ENCODE data around the gene ENTHD1.

ENTHD1 gene

GRCh38 chr22:39718206-39718605, 175.4 kb downstream of the ENTHD1 start:
- Histone ChIP-seq H3K36me3 (ENCODE audit: control insufficient read depth in 1 of 2, insufficient read depth in 2 of 2, low read length in 2 of 2) (no peaks in the 10 kb centered on the region), H3K4me3 (ENCODE audit: low read depth in 1 of 2, low read length in 2 of 2) (no peak overlapping the region), H3K4me1 (ENCODE audit: control insufficient read depth in 1 of 2, insufficient read depth in 2 of 2, low read length in 2 of 2) (no peaks in the 10 kb centered on the region), H3K9me3 (ENCODE audit: control insufficient read depth in 1 of 2, low read length in 2 of 2) (no peaks in the 10 kb centered on the region), H3K27ac (ENCODE audit: low read length) (no peak overlapping the region), H3K27me3 (ENCODE audit: low read depth, low read length) (no peaks in the 10 kb centered on the region)

- Histone ChIP-seq H3K4me3 (ENCODE audit: low read depth in 1 of 2, low read length in 2 of 2) (no peak overlapping the region), H3K27ac (ENCODE audit: low read length) (no peak overlapping the region), H3K4me1 (ENCODE audit: control insufficient read depth in 1 of 2, insufficient read depth in 2 of 2, low read length in 2 of 2) (no peaks in the 10 kb centered on the region)
These were observed 176.5 kb downstream of the ENTHD1 start for GRCh38 chr22:39717099-39717498.

GRCh38 chr22:39716534-39716933, 177.0 kb downstream of the ENTHD1 start:
- Histone ChIP-seq H3K27ac (ENCODE audit: low read length) (no peak overlapping the region), H3K9me3 (ENCODE audit: control insufficient read depth in 1 of 2, low read length in 2 of 2) (no peaks in the 10 kb centered on the region), H3K4me3 (ENCODE audit: low read depth in 1 of 2, low read length in 2 of 2) (no peak overlapping the region), H3K4me1 (ENCODE audit: control insufficient read depth in 1 of 2, insufficient read depth in 2 of 2, low read length in 2 of 2) (no peaks in the 10 kb centered on the region), H3K36me3 (ENCODE audit: control insufficient read depth in 1 of 2, insufficient read depth in 2 of 2, low read length in 2 of 2) (no peaks in the 10 kb centered on the region), H3K27me3 (ENCODE audit: low read depth, low read length) (peaks cover 6% of the 10 kb centered on the region)

More at GRCh38 chr22:39717099-39717498, 176.5 kb downstream of the ENTHD1 start:
- no peaks in the 10 kb centered on the region for H3K36me3 ChIP-seq (ENCODE audit: control insufficient read depth in 1 of 2, insufficient read depth in 2 of 2, low read length in 2 of 2)
- H3K9me3 ChIP-seq (ENCODE audit: control insufficient read depth in 1 of 2, low read length in 2 of 2): no peaks in the 10 kb centered on the region
- peaks cover under 1% of the 10 kb centered on the region for H3K27me3 ChIP-seq (ENCODE audit: low read depth, low read length)

GRCh38 chr22:39715778-39716495, 177.6 kb downstream of the ENTHD1 start:
- H3K4me3 ChIP-seq (ENCODE audit: low read depth in 1 of 2, low read length in 2 of 2): no peak overlapping the region
- peaks cover 7% of the 10 kb centered on the region for H3K27me3 ChIP-seq (ENCODE audit: low read depth, low read length)
- no peaks in the 10 kb centered on the region for H3K9me3 ChIP-seq (ENCODE audit: control insufficient read depth in 1 of 2, low read length in 2 of 2)
- H3K36me3 ChIP-seq (ENCODE audit: control insufficient read depth in 1 of 2, insufficient read depth in 2 of 2, low read length in 2 of 2): no peaks in the 10 kb centered on the region
- no peak overlapping the region for H3K27ac ChIP-seq (ENCODE audit: low read length)
- no peaks in the 10 kb centered on the region for H3K4me1 ChIP-seq (ENCODE audit: control insufficient read depth in 1 of 2, insufficient read depth in 2 of 2, low read length in 2 of 2)

GRCh38 chr22:39714321-39714720, 179.2 kb downstream of the ENTHD1 start:
- H3K27ac ChIP-seq (ENCODE audit: low read length): no peak overlapping the region
- H3K4me3 ChIP-seq (ENCODE audit: low read depth in 1 of 2, low read length in 2 of 2): no peak overlapping the region
- peaks cover 7% of the 10 kb centered on the region for H3K27me3 ChIP-seq (ENCODE audit: low read depth, low read length)
- no peaks in the 10 kb centered on the region for H3K36me3 ChIP-seq (ENCODE audit: control insufficient read depth in 1 of 2, insufficient read depth in 2 of 2, low read length in 2 of 2)
- no peaks in the 10 kb centered on the region for H3K4me1 ChIP-seq (ENCODE audit: control insufficient read depth in 1 of 2, insufficient read depth in 2 of 2, low read length in 2 of 2)
- H3K9me3 ChIP-seq (ENCODE audit: control insufficient read depth in 1 of 2, low read length in 2 of 2): no peaks in the 10 kb centered on the region

GRCh38 chr22:39713799-39714290, 179.7 kb downstream of the ENTHD1 start:
- Histone ChIP-seq H3K27me3 (ENCODE audit: low read depth, low read length) (peaks cover 7% of the 10 kb centered on the region), H3K36me3 (ENCODE audit: control insufficient read depth in 1 of 2, insufficient read depth in 2 of 2, low read length in 2 of 2) (no peaks in the 10 kb centered on the region), H3K9me3 (ENCODE audit: control insufficient read depth in 1 of 2, low read length in 2 of 2) (no peaks in the 10 kb centered on the region), H3K4me3 (ENCODE audit: low read depth in 1 of 2, low read length in 2 of 2) (no peak overlapping the region), H3K4me1 (ENCODE audit: control insufficient read depth in 1 of 2, insufficient read depth in 2 of 2, low read length in 2 of 2) (no peaks in the 10 kb centered on the region), H3K27ac (ENCODE audit: low read length) (no peak overlapping the region)

- H3K4me3 ChIP-seq (ENCODE audit: low read depth in 1 of 2, low read length in 2 of 2): no peak overlapping the region
- H3K27ac ChIP-seq (ENCODE audit: low read length): no peak overlapping the region
- H3K36me3 ChIP-seq (ENCODE audit: control insufficient read depth in 1 of 2, insufficient read depth in 2 of 2, low read length in 2 of 2): no peaks in the 10 kb centered on the region
- no peaks in the 10 kb centered on the region for H3K4me1 ChIP-seq (ENCODE audit: control insufficient read depth in 1 of 2, insufficient read depth in 2 of 2, low read length in 2 of 2)
- peaks cover 7% of the 10 kb centered on the region for H3K27me3 ChIP-seq (ENCODE audit: low read depth, low read length)
- no peaks in the 10 kb centered on the region for H3K9me3 ChIP-seq (ENCODE audit: control insufficient read depth in 1 of 2, low read length in 2 of 2)
These were observed 180.6 kb downstream of the ENTHD1 start for GRCh38 chr22:39712751-39713525.

GRCh38 chr22:39712081-39712480, 181.5 kb downstream of the ENTHD1 start:
- Histone ChIP-seq H3K36me3 (ENCODE audit: control insufficient read depth in 1 of 2, insufficient read depth in 2 of 2, low read length in 2 of 2) (no peaks in the 10 kb centered on the region), H3K4me1 (ENCODE audit: control insufficient read depth in 1 of 2, insufficient read depth in 2 of 2, low read length in 2 of 2) (no peaks in the 10 kb centered on the region), H3K27me3 (ENCODE audit: low read depth, low read length) (peaks cover 7% of the 10 kb centered on the region), H3K9me3 (ENCODE audit: control insufficient read depth in 1 of 2, low read length in 2 of 2) (no peaks in the 10 kb centered on the region), H3K27ac (ENCODE audit: low read length) (no peak overlapping the region), H3K4me3 (ENCODE audit: low read depth in 1 of 2, low read length in 2 of 2) (no peak overlapping the region)

- H3K4me3 ChIP-seq (ENCODE audit: low read depth in 1 of 2, low read length in 2 of 2): no peak overlapping the region
- H3K36me3 ChIP-seq (ENCODE audit: control insufficient read depth in 1 of 2, insufficient read depth in 2 of 2, low read length in 2 of 2): no peaks in the 10 kb centered on the region
- H3K9me3 ChIP-seq (ENCODE audit: control insufficient read depth in 1 of 2, low read length in 2 of 2): no peaks in the 10 kb centered on the region
- no peak overlapping the region for H3K27ac ChIP-seq (ENCODE audit: low read length)
- no peaks in the 10 kb centered on the region for H3K4me1 ChIP-seq (ENCODE audit: control insufficient read depth in 1 of 2, insufficient read depth in 2 of 2, low read length in 2 of 2)
- peaks cover 7% of the 10 kb centered on the region for H3K27me3 ChIP-seq (ENCODE audit: low read depth, low read length)
These were observed 183.0 kb downstream of the ENTHD1 start for GRCh38 chr22:39710380-39711150.

GRCh38 chr22:39707816-39708215, 185.7 kb downstream of the ENTHD1 start:
- peaks cover 0 to 12% of the 10 kb centered on the region in 2 donors for H3K4me1 ChIP-seq (ENCODE audit: control insufficient read depth in 1 of 2, insufficient read depth in 2 of 2, low read length in 2 of 2)
- H3K27ac ChIP-seq (ENCODE audit: low read length): no peak overlapping the region
- no peaks in the 10 kb centered on the region for H3K36me3 ChIP-seq (ENCODE audit: control insufficient read depth in 1 of 2, insufficient read depth in 2 of 2, low read length in 2 of 2)
- H3K9me3 ChIP-seq (ENCODE audit: control insufficient read depth in 1 of 2, low read length in 2 of 2): no peaks in the 10 kb centered on the region
- H3K4me3 ChIP-seq (ENCODE audit: low read depth in 1 of 2, low read length in 2 of 2): no peak overlapping the region
- peaks cover 7% of the 10 kb centered on the region for H3K27me3 ChIP-seq (ENCODE audit: low read depth, low read length)

- Histone ChIP-seq H3K36me3 (ENCODE audit: control insufficient read depth in 1 of 2, insufficient read depth in 2 of 2, low read length in 2 of 2) (no peaks in the 10 kb centered on the region), H3K27me3 (ENCODE audit: low read depth, low read length) (peaks cover 7% of the 10 kb centered on the region), H3K27ac (ENCODE audit: low read length) (no peak overlapping the region), H3K4me1 (ENCODE audit: control insufficient read depth in 1 of 2, insufficient read depth in 2 of 2, low read length in 2 of 2) (peaks cover 0 to 12% of the 10 kb centered on the region in 2 donors), H3K4me3 (ENCODE audit: low read depth in 1 of 2, low read length in 2 of 2) (no peak overlapping the region), H3K9me3 (ENCODE audit: control insufficient read depth in 1 of 2, low read length in 2 of 2) (no peaks in the 10 kb centered on the region)
These were observed 186.2 kb downstream of the ENTHD1 start for GRCh38 chr22:39707351-39707750.

Data from muscle layer of duodenum (tissue), 2 donors.